Mammary epithelial cell (primary cell): ENCODE results near the gene CXCL11.

Experiments
- EZH2 ChIP-seq: IDR thresholded peaks from 2 replicates; pipeline ENCODE4 v1.6.1; 2012; ENCODE audit warnings: low read length, inconsistent platforms, borderline replicate concordance
- TF ChIP-seq, protein P1 (sequence below), 2 donors: IDR thresholded peaks in 1 of 2; conservative IDR thresholded peaks in 1 of 2; 2 replicates each; pipeline ENCODE4 v1.5.1; 2011 to 2012; ENCODE audit warnings: inconsistent platforms in 2 of 2, low read length in 2 of 2, mild to moderate bottlenecking in 2 of 2, control low read depth in 1 of 2, low read depth in 1 of 2; ENCODE audit not compliant: insufficient read depth in 1 of 2; ENCODE audit errors: extremely low read depth in 1 of 2

- TF ChIP-seq, protein P1, sequence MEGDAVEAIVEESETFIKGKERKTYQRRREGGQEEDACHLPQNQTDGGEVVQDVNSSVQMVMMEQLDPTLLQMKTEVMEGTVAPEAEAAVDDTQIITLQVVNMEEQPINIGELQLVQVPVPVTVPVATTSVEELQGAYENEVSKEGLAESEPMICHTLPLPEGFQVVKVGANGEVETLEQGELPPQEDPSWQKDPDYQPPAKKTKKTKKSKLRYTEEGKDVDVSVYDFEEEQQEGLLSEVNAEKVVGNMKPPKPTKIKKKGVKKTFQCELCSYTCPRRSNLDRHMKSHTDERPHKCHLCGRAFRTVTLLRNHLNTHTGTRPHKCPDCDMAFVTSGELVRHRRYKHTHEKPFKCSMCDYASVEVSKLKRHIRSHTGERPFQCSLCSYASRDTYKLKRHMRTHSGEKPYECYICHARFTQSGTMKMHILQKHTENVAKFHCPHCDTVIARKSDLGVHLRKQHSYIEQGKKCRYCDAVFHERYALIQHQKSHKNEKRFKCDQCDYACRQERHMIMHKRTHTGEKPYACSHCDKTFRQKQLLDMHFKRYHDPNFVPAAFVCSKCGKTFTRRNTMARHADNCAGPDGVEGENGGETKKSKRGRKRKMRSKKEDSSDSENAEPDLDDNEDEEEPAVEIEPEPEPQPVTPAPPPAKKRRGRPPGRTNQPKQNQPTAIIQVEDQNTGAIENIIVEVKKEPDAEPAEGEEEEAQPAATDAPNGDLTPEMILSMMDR (conservative IDR thresholded peaks at IDR 0.05 in 1 of 2, IDR thresholded peaks at IDR 0.05 in 1 of 2; ENCODE audit: extremely low read depth in 1 of 2, insufficient read depth in 1 of 2, low read depth in 1 of 2, low read length in 2 of 2) = no peak
- TF ChIP-seq EZH2 = no peak
Measured at GRCh38 chr4:76011018-76011670, 24.7 kb downstream of the CXCL11 start.
